Epithelial cell of esophagus (primary cell): ENCODE results near the gene AGTPBP1.
A peak's percentile ranks its signal among the peaks of the same experiment; 100 is the strongest.
"Not testable (repeated sequence)": the region's sequence is repeated elsewhere in the genome, so short reads cannot be mapped to it uniquely, and the experiment has no call there.

Experiments used
- DNase-seq: peaks from one replicate; pipeline ENCODE4 v3.0.0; 2010; ENCODE audit warnings: low read depth
- H3K4me3 ChIP-seq: 2 replicates; pipeline ENCODE4 v1.5.1; 2011; ENCODE audit warnings: mild to moderate bottlenecking, low read length, control low read depth
- TF ChIP-seq, protein P1 (sequence below): IDR thresholded peaks from 2 replicates; pipeline ENCODE4 v1.5.1; 2011; ENCODE audit warnings: low read depth, mild to moderate bottlenecking, low read length, control low read depth, inconsistent platforms; ENCODE audit not compliant: insufficient read depth; ENCODE audit errors: missing control alignments

The AGTPBP1 gene, protein sequence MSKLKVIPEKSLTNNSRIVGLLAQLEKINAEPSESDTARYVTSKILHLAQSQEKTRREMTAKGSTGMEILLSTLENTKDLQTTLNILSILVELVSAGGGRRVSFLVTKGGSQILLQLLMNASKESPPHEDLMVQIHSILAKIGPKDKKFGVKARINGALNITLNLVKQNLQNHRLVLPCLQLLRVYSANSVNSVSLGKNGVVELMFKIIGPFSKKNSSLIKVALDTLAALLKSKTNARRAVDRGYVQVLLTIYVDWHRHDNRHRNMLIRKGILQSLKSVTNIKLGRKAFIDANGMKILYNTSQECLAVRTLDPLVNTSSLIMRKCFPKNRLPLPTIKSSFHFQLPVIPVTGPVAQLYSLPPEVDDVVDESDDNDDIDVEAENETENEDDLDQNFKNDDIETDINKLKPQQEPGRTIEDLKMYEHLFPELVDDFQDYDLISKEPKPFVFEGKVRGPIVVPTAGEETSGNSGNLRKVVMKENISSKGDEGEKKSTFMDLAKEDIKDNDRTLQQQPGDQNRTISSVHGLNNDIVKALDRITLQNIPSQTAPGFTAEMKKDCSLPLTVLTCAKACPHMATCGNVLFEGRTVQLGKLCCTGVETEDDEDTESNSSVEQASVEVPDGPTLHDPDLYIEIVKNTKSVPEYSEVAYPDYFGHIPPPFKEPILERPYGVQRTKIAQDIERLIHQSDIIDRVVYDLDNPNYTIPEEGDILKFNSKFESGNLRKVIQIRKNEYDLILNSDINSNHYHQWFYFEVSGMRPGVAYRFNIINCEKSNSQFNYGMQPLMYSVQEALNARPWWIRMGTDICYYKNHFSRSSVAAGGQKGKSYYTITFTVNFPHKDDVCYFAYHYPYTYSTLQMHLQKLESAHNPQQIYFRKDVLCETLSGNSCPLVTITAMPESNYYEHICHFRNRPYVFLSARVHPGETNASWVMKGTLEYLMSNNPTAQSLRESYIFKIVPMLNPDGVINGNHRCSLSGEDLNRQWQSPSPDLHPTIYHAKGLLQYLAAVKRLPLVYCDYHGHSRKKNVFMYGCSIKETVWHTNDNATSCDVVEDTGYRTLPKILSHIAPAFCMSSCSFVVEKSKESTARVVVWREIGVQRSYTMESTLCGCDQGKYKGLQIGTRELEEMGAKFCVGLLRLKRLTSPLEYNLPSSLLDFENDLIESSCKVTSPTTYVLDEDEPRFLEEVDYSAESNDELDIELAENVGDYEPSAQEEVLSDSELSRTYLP

DNA sequence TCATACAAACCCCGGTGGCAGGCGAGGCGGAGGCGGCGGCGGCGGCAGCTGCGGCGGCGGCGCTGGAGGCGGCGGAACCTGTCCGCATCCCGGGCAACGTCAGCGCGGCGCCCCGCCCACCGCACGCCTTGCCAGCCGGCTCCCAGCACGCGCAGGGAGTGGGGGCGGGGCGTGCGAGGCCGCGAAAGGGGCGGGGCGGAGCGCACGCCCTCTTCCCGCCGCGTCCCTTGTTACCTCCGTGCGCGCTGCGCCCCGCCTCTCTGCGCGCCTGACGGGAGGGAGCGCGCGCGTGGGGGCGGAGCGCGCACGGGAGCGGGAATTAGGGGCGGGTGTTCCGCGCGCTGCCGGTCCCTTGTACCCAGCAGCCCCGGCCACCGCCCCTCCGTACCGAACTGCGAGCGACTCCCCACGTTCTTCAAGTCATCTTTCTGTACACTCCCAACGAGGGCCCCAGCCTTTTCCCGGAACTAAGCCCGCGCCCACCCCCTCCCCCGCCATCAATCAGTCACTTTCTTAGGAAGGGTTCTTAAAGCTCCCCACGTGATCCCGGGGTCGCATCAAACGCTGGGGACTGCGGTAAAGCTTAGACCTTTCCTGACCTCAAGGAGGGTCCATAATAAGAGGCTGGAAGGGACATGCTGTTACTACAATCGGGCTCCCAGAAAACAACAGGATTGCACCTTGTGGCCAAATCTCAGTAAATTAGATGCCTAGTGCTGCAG is at the start of gene AGTPBP1:
TSS of gene AGTPBP1 (minus strand) at position 80 of the 722 bp plus-strand sequence. CDS start 29,421 bp downstream, outside the sequence.
- DNase-seq: peak; percentile 96
- H3K4me3 ChIP-seq: peak within 1 kb of the TSS; percentile 81
- TF ChIP-seq, protein P1, sequence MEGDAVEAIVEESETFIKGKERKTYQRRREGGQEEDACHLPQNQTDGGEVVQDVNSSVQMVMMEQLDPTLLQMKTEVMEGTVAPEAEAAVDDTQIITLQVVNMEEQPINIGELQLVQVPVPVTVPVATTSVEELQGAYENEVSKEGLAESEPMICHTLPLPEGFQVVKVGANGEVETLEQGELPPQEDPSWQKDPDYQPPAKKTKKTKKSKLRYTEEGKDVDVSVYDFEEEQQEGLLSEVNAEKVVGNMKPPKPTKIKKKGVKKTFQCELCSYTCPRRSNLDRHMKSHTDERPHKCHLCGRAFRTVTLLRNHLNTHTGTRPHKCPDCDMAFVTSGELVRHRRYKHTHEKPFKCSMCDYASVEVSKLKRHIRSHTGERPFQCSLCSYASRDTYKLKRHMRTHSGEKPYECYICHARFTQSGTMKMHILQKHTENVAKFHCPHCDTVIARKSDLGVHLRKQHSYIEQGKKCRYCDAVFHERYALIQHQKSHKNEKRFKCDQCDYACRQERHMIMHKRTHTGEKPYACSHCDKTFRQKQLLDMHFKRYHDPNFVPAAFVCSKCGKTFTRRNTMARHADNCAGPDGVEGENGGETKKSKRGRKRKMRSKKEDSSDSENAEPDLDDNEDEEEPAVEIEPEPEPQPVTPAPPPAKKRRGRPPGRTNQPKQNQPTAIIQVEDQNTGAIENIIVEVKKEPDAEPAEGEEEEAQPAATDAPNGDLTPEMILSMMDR: peak; percentile 21

GRCh38 chr9:85786116-85786515 is 44.4 kb upstream of the AGTPBP1 start:
- not testable (repeated sequence) for H3K4me3 ChIP-seq, DNase-seq

DNA sequence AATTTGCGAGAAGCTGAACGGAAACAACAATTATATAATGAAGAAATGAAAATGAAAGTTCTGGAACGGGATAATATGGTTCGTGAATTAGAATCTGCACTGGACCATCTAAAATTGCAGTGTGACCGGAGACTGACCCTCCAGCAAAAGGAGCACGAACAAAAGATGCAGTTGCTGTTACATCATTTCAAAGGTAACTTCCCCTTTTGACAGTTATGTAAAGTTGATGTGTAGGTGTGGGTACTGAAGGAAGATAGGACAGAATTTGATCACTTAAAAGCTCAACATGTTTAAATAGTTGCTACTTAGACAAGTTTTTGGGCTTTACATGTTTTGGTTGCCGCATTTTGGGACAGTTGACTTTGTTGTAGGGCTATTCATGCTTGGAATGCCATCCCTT is 32.1 kb upstream of the AGTPBP1 start:
- DNase-seq, H3K4me3 ChIP-seq: not testable (repeated sequence)

DNA sequence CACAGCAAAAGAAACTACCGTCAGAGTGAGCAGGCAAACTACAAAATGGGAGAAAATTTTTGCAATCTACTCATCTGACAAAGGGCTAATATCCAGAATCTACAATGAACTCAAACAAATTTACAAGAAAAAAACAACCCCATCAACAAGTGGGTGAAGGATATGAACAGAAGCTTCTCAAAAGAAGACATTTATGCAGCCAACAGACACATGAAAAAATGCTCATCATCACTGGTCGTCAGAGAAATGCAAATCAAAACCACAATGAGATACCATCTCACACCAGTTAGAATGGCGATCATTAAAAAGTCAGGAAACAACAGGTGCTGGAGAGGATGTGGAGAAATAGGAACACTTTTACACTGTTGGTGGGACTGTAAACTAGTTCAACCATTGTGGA is 20.0 kb upstream of the AGTPBP1 start:
- not testable (repeated sequence) for DNase-seq, H3K4me3 ChIP-seq

- not testable (repeated sequence) for DNase-seq, H3K4me3 ChIP-seq
Observed at GRCh38 chr9:85757716-85758115, 16.0 kb upstream of the AGTPBP1 start.

DNA sequence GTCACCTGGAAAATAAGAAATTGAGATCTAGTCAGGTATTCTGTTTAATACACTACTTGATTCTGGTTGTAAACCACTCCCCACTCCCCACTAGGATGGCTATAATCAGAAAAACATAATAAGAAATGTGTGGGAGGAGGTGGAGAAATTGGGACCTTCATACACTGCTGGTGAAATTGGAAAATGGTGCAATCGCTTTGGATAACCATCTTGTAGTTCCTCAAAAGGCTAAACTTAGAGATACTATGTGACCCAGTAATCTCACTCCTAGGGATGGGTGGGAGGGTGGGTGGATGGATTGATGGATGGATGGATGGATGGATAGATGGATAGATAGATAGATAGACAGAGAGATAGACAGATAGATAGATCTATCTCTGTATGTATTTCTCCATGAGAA is 14.5 kb upstream of the AGTPBP1 start:
- not testable (repeated sequence) for DNase-seq, H3K4me3 ChIP-seq

DNA sequence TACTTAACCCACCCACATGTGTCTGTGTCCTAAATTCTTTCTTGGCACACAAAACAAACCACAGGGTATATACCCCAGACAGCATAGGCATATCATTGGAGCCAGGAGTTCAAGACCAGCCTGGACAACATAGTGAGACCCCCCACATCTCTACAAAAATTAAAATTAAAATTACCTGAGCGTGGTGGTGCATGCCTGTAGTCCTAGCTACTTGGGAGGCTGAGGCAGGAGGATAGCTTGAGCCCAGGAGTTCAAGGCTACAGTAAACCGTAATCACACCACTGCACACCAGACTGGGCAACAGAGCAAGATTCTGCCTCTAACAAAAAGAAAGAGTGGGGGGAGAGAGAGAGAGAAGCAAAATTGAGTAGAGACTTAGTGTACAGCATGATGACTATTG is 4.6 kb upstream of the AGTPBP1 start:
- no peak for DNase-seq
- TF ChIP-seq, protein P1: no peak

GRCh38 chr9:85745203-85745602 is 3.4 kb upstream of the AGTPBP1 start:
- TF ChIP-seq, protein P1: no peak
- DNase-seq: no peak
- H3K4me3 ChIP-seq: no peak overlapping the region

More for the DNA sequence above, 4.6 kb upstream of the AGTPBP1 start:
- no peak overlapping the region for H3K4me3 ChIP-seq

- TF ChIP-seq, protein P1: no peak
- DNase-seq: no peak
- no peak overlapping the region for H3K4me3 ChIP-seq
Observed at GRCh38 chr9:85744480-85744879, 2.7 kb upstream of the AGTPBP1 start.
